Trophoblast cell (in vitro differentiated cells and primary cell): Measurements from ENCODE around the gene ARHGAP8.
"Not testable (repeated sequence)": the region's sequence is repeated elsewhere in the genome, so short reads cannot be mapped to it uniquely, and the experiment has no call there.

Source experiments
- DNase-seq, 2 donors: peaks; one replicate each; pipeline ENCODE4 v3.0.0-alpha.2; 2016
- H2AFZ ChIP-seq: 2 replicates; pipeline ENCODE4 v1.6.1; 2013; ENCODE audit warnings: low read length, moderate library complexity, mild to moderate bottlenecking; ENCODE audit not compliant: insufficient read depth, poor library complexity
- H2AK5ac ChIP-seq: 2 replicates; pipeline ENCODE4 v1.6.1; 2013; ENCODE audit warnings: mild to moderate bottlenecking, low read length
- H2BK120ac ChIP-seq: 2 replicates; pipeline ENCODE4 v1.6.1; 2013; ENCODE audit warnings: low read length, mild to moderate bottlenecking, moderate library complexity; ENCODE audit not compliant: insufficient read depth, poor library complexity
- H2BK12ac ChIP-seq: 2 replicates; pipeline ENCODE4 v1.6.1; 2013; ENCODE audit warnings: mild to moderate bottlenecking, low read length, moderate library complexity
- H2BK5ac ChIP-seq: 2 replicates; pipeline ENCODE4 v1.6.1; 2013; ENCODE audit warnings: low read length, low read depth, moderate library complexity, mild to moderate bottlenecking; ENCODE audit not compliant: poor library complexity
- H3K14ac ChIP-seq: 2 replicates; pipeline ENCODE4 v1.6.1; 2013; ENCODE audit warnings: mild to moderate bottlenecking, low read length
- H3K18ac ChIP-seq: 2 replicates; pipeline ENCODE4 v1.6.1; 2013; ENCODE audit warnings: mild to moderate bottlenecking, low read length
- H3K23ac ChIP-seq: 2 replicates; pipeline ENCODE4 v1.6.1; 2013; ENCODE audit warnings: low read length
- H3K27ac ChIP-seq: 2 replicates; pipeline ENCODE4 v1.5.1; 2013; ENCODE audit warnings: low read depth, mild to moderate bottlenecking, inconsistent platforms, low read length, moderate library complexity
- H3K27me3 ChIP-seq: 2 replicates; pipeline ENCODE4 v1.6.1; 2013; ENCODE audit warnings: inconsistent platforms, mild to moderate bottlenecking, low read length, moderate library complexity; ENCODE audit not compliant: insufficient read depth
- H3K36me3 ChIP-seq, 2 experiments: 1 replicate in 1 of 2; 2 replicates in 1 of 2; pipeline ENCODE4 v1.6.1; 2013; ENCODE audit warnings: low read length in 2 of 2, mild to moderate bottlenecking in 2 of 2, moderate library complexity in 1 of 2; ENCODE audit not compliant: insufficient read depth in 2 of 2, control insufficient read depth in 1 of 2
- H3K4ac ChIP-seq: 2 replicates; pipeline ENCODE4 v1.6.1; 2013; ENCODE audit warnings: low read depth, mild to moderate bottlenecking, low read length, moderate library complexity
- H3K4me1 ChIP-seq, 2 experiments: 1 replicate in 1 of 2; 2 replicates in 1 of 2; pipeline ENCODE4 v1.6.1; 2013; ENCODE audit warnings: low read length in 2 of 2, mild to moderate bottlenecking in 2 of 2, moderate library complexity in 1 of 2; ENCODE audit not compliant: insufficient read depth in 2 of 2, control insufficient read depth in 1 of 2
- H3K4me2 ChIP-seq: 2 replicates; pipeline ENCODE4 v1.6.1; 2013; ENCODE audit warnings: inconsistent platforms, mild to moderate bottlenecking, low read length, moderate library complexity
- H3K4me3 ChIP-seq: 2 replicates; pipeline ENCODE4 v1.5.1; 2013; ENCODE audit warnings: mild to moderate bottlenecking, low read depth, low read length, inconsistent platforms
- H3K79me1 ChIP-seq: one replicate; pipeline ENCODE4 v1.6.1; 2013; ENCODE audit warnings: low read length
- H3K79me2 ChIP-seq: 2 replicates; pipeline ENCODE4 v1.6.1; 2013; ENCODE audit warnings: low read length, mild to moderate bottlenecking; ENCODE audit not compliant: control insufficient read depth, insufficient read depth, poor library complexity
- H3K9ac ChIP-seq: 2 replicates; pipeline ENCODE4 v1.6.1; 2013; ENCODE audit warnings: mild to moderate bottlenecking, low read length
- H3K9me3 ChIP-seq: 2 replicates; pipeline ENCODE4 v1.6.1; 2013; ENCODE audit warnings: low read depth, mild to moderate bottlenecking, control low read depth, inconsistent platforms, low read length; ENCODE audit not compliant: insufficient read depth
- H4K12ac ChIP-seq: 2 replicates; pipeline ENCODE4 v1.6.1; 2013; ENCODE audit warnings: low read depth, mild to moderate bottlenecking, low read length, moderate library complexity
- H4K8ac ChIP-seq: 2 replicates; pipeline ENCODE4 v1.6.1; 2013; ENCODE audit warnings: low read depth, mild to moderate bottlenecking, low read length, moderate library complexity
- H4K91ac ChIP-seq: one replicate; pipeline ENCODE4 v1.6.1; 2013; ENCODE audit warnings: low read depth, mild to moderate bottlenecking, low read length, moderate library complexity
- WGBS: extraction: QIAGEN DNeasy Blood & Tissue Kit; methylation state at CpG from one replicate; pipeline ENCODE4 v1.1.7; 2013; ENCODE audit warnings: missing lambda C conversion rate; ENCODE audit not compliant: insufficient read length, insufficient coverage; ENCODE audit errors: extremely low coverage; 5-methylcytosine and 5-hydroxymethylcytosine counted together

ARHGAP8 gene

GRCh38 chr22:44903164-44903563 is 150.8 kb downstream of the ARHGAP8 start:
- H2BK120ac ChIP-seq, H3K36me3 ChIP-seq, H3K4ac ChIP-seq, H2BK12ac ChIP-seq, H3K23ac ChIP-seq, H2BK5ac ChIP-seq, H3K27ac ChIP-seq, H3K4me2 ChIP-seq, H4K8ac ChIP-seq, H2AFZ ChIP-seq, DNase-seq, H3K79me1 ChIP-seq, H3K18ac ChIP-seq, H3K27me3 ChIP-seq, H3K4me1 ChIP-seq, H3K14ac ChIP-seq, H4K91ac ChIP-seq, H3K9me3 ChIP-seq, H4K12ac ChIP-seq, H2AK5ac ChIP-seq, H3K4me3 ChIP-seq, H3K9ac ChIP-seq, H3K79me2 ChIP-seq: not testable (repeated sequence)
- no CpG with 5 or more reads among the region's 2 CpGs for WGBS

- H4K91ac ChIP-seq, H3K18ac ChIP-seq, H3K4me3 ChIP-seq, H3K27me3 ChIP-seq, H3K27ac ChIP-seq, H2BK5ac ChIP-seq, H2BK12ac ChIP-seq, H3K4me2 ChIP-seq, H2AFZ ChIP-seq, H3K4ac ChIP-seq, H3K36me3 ChIP-seq, H4K12ac ChIP-seq, H3K4me1 ChIP-seq, H3K23ac ChIP-seq, H3K79me2 ChIP-seq, H3K79me1 ChIP-seq, H3K14ac ChIP-seq, H2AK5ac ChIP-seq, H3K9ac ChIP-seq, H4K8ac ChIP-seq, DNase-seq, H2BK120ac ChIP-seq: not testable (repeated sequence)
- WGBS, result no CpG with 5 or more reads among the region's 5 CpGs
- H3K9me3 ChIP-seq, result peaks cover 16% of the 10 kb centered on the region
Measured at GRCh38 chr22:44904492-44905152, 152.2 kb downstream of the ARHGAP8 start.

- no peak overlapping the region for H2BK12ac ChIP-seq
- H3K18ac ChIP-seq, result no peak overlapping the region
- H3K27ac ChIP-seq, result no peak overlapping the region
- peaks cover 2 to 3% of the 10 kb centered on the region in 2 experiments for H3K36me3 ChIP-seq
- no peak overlapping the region for H2AFZ ChIP-seq
- H2BK5ac ChIP-seq, result no peak overlapping the region
- H3K9ac ChIP-seq, result no peak overlapping the region
- H3K14ac ChIP-seq, result no peak overlapping the region
- H2AK5ac ChIP-seq, result no peak overlapping the region
- H2BK120ac ChIP-seq, result no peak overlapping the region
- peaks cover 20% of the 10 kb centered on the region for H3K9me3 ChIP-seq
- no peaks in the 10 kb centered on the region for H3K27me3 ChIP-seq
- H4K12ac ChIP-seq, result no peak overlapping the region
- no peak overlapping the region for H3K23ac ChIP-seq
- H4K91ac ChIP-seq, result no peak overlapping the region
- H3K79me1 ChIP-seq, result no peaks in the 10 kb centered on the region
- H3K4me2 ChIP-seq, result no peak overlapping the region
- H3K4ac ChIP-seq, result no peak overlapping the region
- no peak overlapping the region for H4K8ac ChIP-seq
- H3K4me3 ChIP-seq, result no peak overlapping the region
- no CpG with 5 or more reads among the region's 21 CpGs for WGBS
- no peak for DNase-seq
- H3K79me2 ChIP-seq, result no peaks in the 10 kb centered on the region
- no peaks in the 10 kb centered on the region for H3K4me1 ChIP-seq
Measured at GRCh38 chr22:44906248-44906936, 154.0 kb downstream of the ARHGAP8 start.

DNA sequence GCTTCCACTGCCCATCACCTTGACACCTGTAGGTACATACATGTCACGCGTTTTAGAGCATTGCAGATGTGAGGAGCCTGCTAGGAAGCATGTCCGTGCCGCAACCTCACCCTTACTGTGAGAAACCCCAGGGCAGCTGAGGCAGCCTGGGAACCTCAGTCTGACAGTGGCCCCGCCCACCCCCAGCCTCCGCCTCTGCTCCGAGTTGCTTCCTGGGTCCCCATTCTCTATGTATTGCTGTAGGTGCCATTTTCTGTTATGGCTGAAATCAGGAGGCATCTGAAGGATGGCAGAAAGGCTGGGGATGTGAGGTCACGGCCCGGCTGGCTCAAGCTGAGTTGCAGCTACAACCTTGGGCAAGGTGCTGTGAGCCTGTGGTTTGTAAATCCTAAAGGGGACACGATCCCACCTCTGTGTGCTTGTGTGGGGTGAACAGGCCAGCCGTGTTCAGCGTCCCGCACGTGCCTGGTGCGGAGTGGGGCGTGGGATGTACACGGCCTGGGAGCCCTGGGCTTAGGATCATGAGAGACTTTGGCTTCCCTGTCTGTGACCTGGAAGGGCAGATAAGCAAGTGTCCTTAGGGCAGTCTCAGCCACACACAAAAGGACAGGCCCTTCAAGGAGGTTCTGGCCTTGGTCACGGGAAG is 154.7 kb downstream of the ARHGAP8 start:
- Histone ChIP-seq H3K9me3 (peaks cover 22% of the 10 kb centered on the region), H3K4me1 (no peaks in the 10 kb centered on the region), H2BK12ac (no peak overlapping the region), H2BK120ac (no peak overlapping the region), H3K79me1 (no peaks in the 10 kb centered on the region), H3K9ac (no peak overlapping the region), H3K79me2 (no peaks in the 10 kb centered on the region), H3K4me2 (no peak overlapping the region), H4K8ac (no peak overlapping the region), H3K27ac (no peak overlapping the region), H3K18ac (no peak overlapping the region), H3K27me3 (no peaks in the 10 kb centered on the region), H4K91ac (no peak overlapping the region), H2BK5ac (no peak overlapping the region), H2AK5ac (no peak overlapping the region), H3K4ac (no peak overlapping the region), H3K23ac (no peak overlapping the region), H3K4me3 (no peak overlapping the region), H3K14ac (no peak overlapping the region), H4K12ac (no peak overlapping the region), H3K36me3 (peaks cover 4% of the 10 kb centered on the region in 2 experiments), H2AFZ (no peak overlapping the region)
- no peak for DNase-seq
- WGBS, result no CpG with 5 or more reads among the region's 18 CpGs
